ENCODE measurements around the gene USH2A. TPM values are rescaled to one million over a fixed set of nuclear protein-coding genes. Genes with fewer than 3 reads are reported as not detected.

Gene USH2A
- total and polyA plus RNA-seq, 3 donors from 2014 or later = 1.6 to 2.5 (median 1.8) TPM

- TF ChIP-seq, protein P1, sequence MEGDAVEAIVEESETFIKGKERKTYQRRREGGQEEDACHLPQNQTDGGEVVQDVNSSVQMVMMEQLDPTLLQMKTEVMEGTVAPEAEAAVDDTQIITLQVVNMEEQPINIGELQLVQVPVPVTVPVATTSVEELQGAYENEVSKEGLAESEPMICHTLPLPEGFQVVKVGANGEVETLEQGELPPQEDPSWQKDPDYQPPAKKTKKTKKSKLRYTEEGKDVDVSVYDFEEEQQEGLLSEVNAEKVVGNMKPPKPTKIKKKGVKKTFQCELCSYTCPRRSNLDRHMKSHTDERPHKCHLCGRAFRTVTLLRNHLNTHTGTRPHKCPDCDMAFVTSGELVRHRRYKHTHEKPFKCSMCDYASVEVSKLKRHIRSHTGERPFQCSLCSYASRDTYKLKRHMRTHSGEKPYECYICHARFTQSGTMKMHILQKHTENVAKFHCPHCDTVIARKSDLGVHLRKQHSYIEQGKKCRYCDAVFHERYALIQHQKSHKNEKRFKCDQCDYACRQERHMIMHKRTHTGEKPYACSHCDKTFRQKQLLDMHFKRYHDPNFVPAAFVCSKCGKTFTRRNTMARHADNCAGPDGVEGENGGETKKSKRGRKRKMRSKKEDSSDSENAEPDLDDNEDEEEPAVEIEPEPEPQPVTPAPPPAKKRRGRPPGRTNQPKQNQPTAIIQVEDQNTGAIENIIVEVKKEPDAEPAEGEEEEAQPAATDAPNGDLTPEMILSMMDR (IDR thresholded peaks at IDR 0.05) = no peak
- no peak for TF ChIP-seq POLR2A (IDR thresholded peaks at IDR 0.05)
- Histone ChIP-seq H3K27ac (no peak overlapping the region), H3K4me3 (no peak overlapping the region), H3K27me3 (no peaks in the 10 kb centered on the region), H3K9me3 (no peaks in the 10 kb centered on the region), H3K36me3 (ENCODE audit: low read depth, missing control alignments) (no peaks in the 10 kb centered on the region), H3K4me1 (no peaks in the 10 kb centered on the region)
- no peak for DNase-seq
- 70 to 77% methylated on average over 2 of the region's 2 CpGs for WGBS, 2 donors
- intact Hi-C loops (cut with DNase I; ENCODE audit: low total_unique reads) = no loop called here
Measured at GRCh38 chr1:215681041-215681440, 742.2 kb downstream of the USH2A start.

- no peak for TF ChIP-seq POLR2A (IDR thresholded peaks at IDR 0.05)
- TF ChIP-seq, protein P1 (IDR thresholded peaks at IDR 0.05) = no peak
- intact Hi-C loops (cut with DNase I; ENCODE audit: low total_unique reads) = no loop called here
- Histone ChIP-seq H3K27ac (no peak overlapping the region), H3K27me3 (no peaks in the 10 kb centered on the region), H3K4me1 (no peaks in the 10 kb centered on the region), H3K9me3 (no peaks in the 10 kb centered on the region), H3K4me3 (no peak overlapping the region), H3K36me3 (ENCODE audit: low read depth, missing control alignments) (no peaks in the 10 kb centered on the region)
- 72 to 81% methylated on average over 3 of the region's 3 CpGs for WGBS, 2 donors
- DNase-seq = no peak
Measured at GRCh38 chr1:215679231-215679630, 744.0 kb downstream of the USH2A start.

GRCh38 chr1:215677112-215677511 is 746.1 kb downstream of the USH2A start:
- DNase-seq = no peak
- no peak for TF ChIP-seq POLR2A (IDR thresholded peaks at IDR 0.05)
- TF ChIP-seq, protein P1 (IDR thresholded peaks at IDR 0.05) = no peak
- H3K36me3 ChIP-seq (ENCODE audit: low read depth, missing control alignments) = no peaks in the 10 kb centered on the region
- no peak overlapping the region for H3K4me3 ChIP-seq
- H3K27ac ChIP-seq = no peak overlapping the region
- 73% methylated on average over 4 of the region's 4 CpGs for WGBS, 2 donors
- no peaks in the 10 kb centered on the region for H3K9me3 ChIP-seq
- no peaks in the 10 kb centered on the region for H3K4me1 ChIP-seq
- H3K27me3 ChIP-seq = no peaks in the 10 kb centered on the region
- intact Hi-C loops (cut with DNase I; ENCODE audit: low total_unique reads) = no loop called here

DNA sequence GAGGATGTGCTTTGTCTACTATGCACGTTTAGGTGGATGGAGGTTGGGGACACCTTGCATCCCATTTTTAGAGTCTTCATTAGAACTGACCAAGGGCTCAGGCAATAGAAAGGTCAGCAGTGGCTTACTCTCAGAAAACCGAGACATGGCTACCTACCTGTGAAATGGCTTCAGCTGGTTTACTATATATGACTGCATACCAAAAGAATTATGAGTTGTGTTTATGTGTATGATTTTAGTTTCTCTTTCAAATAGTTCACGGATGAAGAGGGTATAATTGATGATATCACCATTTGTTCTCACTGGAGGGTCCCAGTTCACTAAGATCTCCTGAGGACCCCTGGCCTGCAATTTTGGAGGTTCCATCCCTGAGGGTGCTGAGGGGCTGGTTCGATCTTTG is 749.3 kb downstream of the USH2A start:
- Histone ChIP-seq H3K27me3 (no peaks in the 10 kb centered on the region), H3K9me3 (no peaks in the 10 kb centered on the region), H3K27ac (no peak overlapping the region), H3K4me1 (no peaks in the 10 kb centered on the region), H3K36me3 (ENCODE audit: low read depth, missing control alignments) (no peaks in the 10 kb centered on the region), H3K4me3 (no peak overlapping the region)
- TF ChIP-seq, protein P1 (IDR thresholded peaks at IDR 0.05) = no peak
- TF ChIP-seq POLR2A (IDR thresholded peaks at IDR 0.05) = no peak
- no peak for DNase-seq
- 79 to 88% methylated on average over 4 of the region's 4 CpGs for WGBS, 2 donors
- intact Hi-C loops (cut with DNase I; ENCODE audit: low total_unique reads) = no loop called here

- Histone ChIP-seq H3K4me1 (no peaks in the 10 kb centered on the region), H3K9me3 (no peaks in the 10 kb centered on the region), H3K27ac (no peak overlapping the region), H3K27me3 (no peaks in the 10 kb centered on the region), H3K4me3 (no peak overlapping the region), H3K36me3 (ENCODE audit: low read depth, missing control alignments) (no peaks in the 10 kb centered on the region)
- no peak for TF ChIP-seq POLR2A (IDR thresholded peaks at IDR 0.05)
- TF ChIP-seq, protein P1 (IDR thresholded peaks at IDR 0.05) = no peak
- WGBS, 2 donors = 57 to 60% methylated on average over 2 of the region's 2 CpGs
- intact Hi-C loops (cut with DNase I; ENCODE audit: low total_unique reads) = no loop called here
- no peak for DNase-seq
Measured at GRCh38 chr1:215672482-215672881, 750.8 kb downstream of the USH2A start.

Data from testis (tissue), 3 donors.